ENCODE results near the gene SPAG16.
A peak's percentile ranks its signal among the peaks of the same experiment; 100 is the strongest.

The SPAG16 gene

GRCh38 chr2:214286011-214286410, 1001.7 kb downstream of the SPAG16 start:
- DNase-seq (ENCODE audit: low spot score), result no peak

GRCh38 chr2:214293593-214293992, 1009.3 kb downstream of the SPAG16 start:
- DNase-seq (ENCODE audit: low spot score), result no peak

- no peak for DNase-seq (ENCODE audit: low spot score)
Observed at GRCh38 chr2:214294426-214294825, 1010.2 kb downstream of the SPAG16 start.

- no peak for DNase-seq (ENCODE audit: low spot score)
Observed at GRCh38 chr2:214297423-214297822, 1013.2 kb downstream of the SPAG16 start.

- DNase-seq (ENCODE audit: low spot score), result no peak
Observed at GRCh38 chr2:214310319-214310718, 1026.1 kb downstream of the SPAG16 start.

- DNase-seq (ENCODE audit: low spot score), result peak; percentile 34
Observed at GRCh38 chr2:214311031-214311533, 1026.8 kb downstream of the SPAG16 start.

- DNase-seq (ENCODE audit: low spot score), result no peak
Observed at GRCh38 chr2:214311931-214312749, 1027.9 kb downstream of the SPAG16 start.

GRCh38 chr2:214315324-214315723, 1031.1 kb downstream of the SPAG16 start:
- no peak for DNase-seq (ENCODE audit: low spot score)

GRCh38 chr2:214320211-214320610, 1035.9 kb downstream of the SPAG16 start:
- DNase-seq (ENCODE audit: low spot score), result no peak

GRCh38 chr2:214322662-214323061, 1038.4 kb downstream of the SPAG16 start:
- no peak for DNase-seq (ENCODE audit: low spot score)

- no peak for DNase-seq (ENCODE audit: low spot score)
Observed at GRCh38 chr2:214325404-214325803, 1041.1 kb downstream of the SPAG16 start.

- no peak for DNase-seq (ENCODE audit: low spot score)
Observed at GRCh38 chr2:214328941-214329340, 1044.7 kb downstream of the SPAG16 start.

- DNase-seq (ENCODE audit: low spot score), result no peak
Observed at GRCh38 chr2:214341646-214342045, 1057.4 kb downstream of the SPAG16 start.

GRCh38 chr2:214358506-214358905, 1074.2 kb downstream of the SPAG16 start:
- no peak for DNase-seq (ENCODE audit: low spot score)

- no peak for DNase-seq (ENCODE audit: low spot score)
Observed at GRCh38 chr2:214361116-214361515, 1076.9 kb downstream of the SPAG16 start.

- DNase-seq (ENCODE audit: low spot score), result no peak
Observed at GRCh38 chr2:214365549-214365948, 1081.3 kb downstream of the SPAG16 start.

GRCh38 chr2:214367171-214367570, 1082.9 kb downstream of the SPAG16 start:
- no peak for DNase-seq (ENCODE audit: low spot score)

GRCh38 chr2:214376618-214377285, 1092.5 kb downstream of the SPAG16 start:
- no peak for DNase-seq (ENCODE audit: low spot score)

GRCh38 chr2:214377286-214377624, 1093.0 kb downstream of the SPAG16 start:
- DNase-seq (ENCODE audit: low spot score), result no peak

- DNase-seq (ENCODE audit: low spot score), result no peak
Observed at GRCh38 chr2:214378455-214379103, 1094.3 kb downstream of the SPAG16 start.

- DNase-seq (ENCODE audit: low spot score), result no peak
Observed at GRCh38 chr2:214379227-214379626, 1095.0 kb downstream of the SPAG16 start.

- DNase-seq (ENCODE audit: low spot score), result no peak
Observed at GRCh38 chr2:214380681-214381080, 1096.4 kb downstream of the SPAG16 start.

GRCh38 chr2:214382229-214382628, 1098.0 kb downstream of the SPAG16 start:
- no peak for DNase-seq (ENCODE audit: low spot score)

Measured in HuH-7.5 (cell line).